ENCODE measurements around the gene PRKCE.

- TF ChIP-seq SUZ12 (IDR thresholded peaks at IDR 0.05; ENCODE audit: extremely low read depth, insufficient read depth, insufficient read length) (no peak), ZNF274 (IDR thresholded peaks at IDR 0.05; ENCODE audit: low read depth, low read length) (no peak), YY1 (IDR thresholded peaks at IDR 0.05; ENCODE audit: insufficient read depth, insufficient read length) (no peak)
Observed at GRCh38 chr2:45768208-45768607, 116.7 kb downstream of the PRKCE start.

Measured in NT2/D1 (cell line).